Immature natural killer cell (primary cell): Measurements from ENCODE around the gene FBN1. TPM values are rescaled to one million over a fixed set of nuclear protein-coding genes. Genes with fewer than 3 reads are reported as not detected.

Experiments
- DNase-seq, 3 donors: peaks; one replicate each; pipeline ENCODE4 v3.0.0; 2022; ENCODE audit warnings: mixed read lengths in 1 of 3
- H3K27ac Mint-ChIP-seq, 6 donors: one replicate each; pipeline ENCODE4 v1.8.0; 2020; ENCODE audit warnings: mixed read lengths in 6 of 6, mild to moderate bottlenecking in 5 of 6, inconsistent platforms in 4 of 6, moderate library complexity in 3 of 6
- H3K27me3 Mint-ChIP-seq, 3 donors: one replicate each; pipeline ENCODE4 v1.8.0; 2020 to 2021; ENCODE audit warnings: low read depth in 3 of 3, mild to moderate bottlenecking in 3 of 3, mixed read lengths in 3 of 3, moderate library complexity in 3 of 3, inconsistent platforms in 1 of 3
- H3K36me3 Mint-ChIP-seq, 3 donors: one replicate each; pipeline ENCODE4 v1.8.0; 2020; ENCODE audit warnings: mixed read lengths in 3 of 3, inconsistent platforms in 2 of 3, mild to moderate bottlenecking in 2 of 3
- H3K4me1 Mint-ChIP-seq, 2 donors: one replicate each; pipeline ENCODE4 v1.8.0; 2020; ENCODE audit warnings: inconsistent platforms in 2 of 2, mild to moderate bottlenecking in 2 of 2, mixed read lengths in 2 of 2, moderate library complexity in 1 of 2
- H3K4me3 Mint-ChIP-seq, 5 donors: one replicate each; pipeline ENCODE4 v1.8.0; 2020; ENCODE audit warnings: mild to moderate bottlenecking in 5 of 5, mixed read lengths in 5 of 5, inconsistent platforms in 3 of 5, moderate library complexity in 3 of 5
- H3K9me3 Mint-ChIP-seq, 6 donors: one replicate each; pipeline ENCODE4 v1.8.0; 2020; ENCODE audit warnings: mild to moderate bottlenecking in 6 of 6, mixed read lengths in 6 of 6, inconsistent platforms in 4 of 6, moderate library complexity in 3 of 6
- polyA plus RNA-seq, 3 donors: library from polyadenylated mRNA; unstranded; fragments of 300-500 nt; fragmentation: Illumina TruSeq; gene quantifications; one replicate each; pipeline ENCODE4 v1.2.3, GENCODE V29; 2021

Gene FBN1
- polyA plus RNA-seq, 3 donors from 2014 or later: 0.22 TPM; not detected in 2

DNA sequence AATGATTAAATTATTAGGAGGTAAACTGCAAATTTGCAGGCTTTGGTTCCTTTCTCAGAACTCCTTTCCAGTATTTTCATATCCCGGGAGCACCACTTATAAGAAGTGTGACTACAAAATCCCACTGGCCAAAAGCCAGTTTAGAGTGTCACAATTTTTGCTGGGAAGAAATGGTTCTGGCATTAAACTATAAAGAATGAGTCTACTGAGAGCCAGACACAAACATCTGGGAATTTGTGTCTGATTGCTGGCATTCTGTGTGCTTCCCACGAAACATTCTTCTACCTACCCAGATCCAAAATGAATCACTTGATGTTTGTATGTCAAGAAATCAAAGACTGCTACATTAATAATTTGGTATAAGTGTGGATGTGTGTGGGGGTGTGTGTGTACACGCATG lies 231.5 kb downstream of the FBN1 start:
- H3K27me3 Mint-ChIP-seq: peaks cover 0 to 6% (median 2%) of the 10 kb centered on the region in 3 donors

DNA sequence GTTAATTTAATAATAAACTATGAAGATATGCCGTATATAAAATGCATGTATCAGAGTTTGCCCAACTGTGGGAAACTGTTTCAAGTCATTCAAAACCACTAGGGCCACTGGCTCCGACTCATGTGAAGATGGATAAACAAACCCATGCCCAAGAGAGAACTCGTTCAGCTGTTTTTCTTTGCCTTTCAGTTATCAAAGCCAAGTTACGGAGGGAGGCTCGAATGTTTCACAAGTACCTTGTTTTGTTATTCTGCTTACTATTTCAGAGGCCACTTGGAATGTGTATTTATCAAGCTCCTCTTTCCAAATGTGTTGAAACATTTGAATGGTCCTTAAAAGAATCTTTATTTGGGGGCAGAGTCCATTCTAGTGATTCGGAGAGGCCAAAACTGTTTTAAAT lies 232.2 kb downstream of the FBN1 start:
- H3K36me3 Mint-ChIP-seq: no peaks in the 10 kb centered on the region
- no peaks in the 10 kb centered on the region for H3K9me3 Mint-ChIP-seq
- no peak overlapping the region for H3K27ac Mint-ChIP-seq
- H3K4me1 Mint-ChIP-seq: no peaks in the 10 kb centered on the region
- H3K4me3 Mint-ChIP-seq: no peak overlapping the region
- H3K27me3 Mint-ChIP-seq: peaks cover 0 to 6% (median 2%) of the 10 kb centered on the region in 3 donors
- no peak for DNase-seq

More for the DNA sequence above, 231.5 kb downstream of the FBN1 start:
- H3K4me3 Mint-ChIP-seq: no peak overlapping the region
- no peaks in the 10 kb centered on the region for H3K4me1 Mint-ChIP-seq
- no peaks in the 10 kb centered on the region for H3K9me3 Mint-ChIP-seq
- no peaks in the 10 kb centered on the region for H3K36me3 Mint-ChIP-seq
- DNase-seq: no peak
- H3K27ac Mint-ChIP-seq: no peak overlapping the region

DNA sequence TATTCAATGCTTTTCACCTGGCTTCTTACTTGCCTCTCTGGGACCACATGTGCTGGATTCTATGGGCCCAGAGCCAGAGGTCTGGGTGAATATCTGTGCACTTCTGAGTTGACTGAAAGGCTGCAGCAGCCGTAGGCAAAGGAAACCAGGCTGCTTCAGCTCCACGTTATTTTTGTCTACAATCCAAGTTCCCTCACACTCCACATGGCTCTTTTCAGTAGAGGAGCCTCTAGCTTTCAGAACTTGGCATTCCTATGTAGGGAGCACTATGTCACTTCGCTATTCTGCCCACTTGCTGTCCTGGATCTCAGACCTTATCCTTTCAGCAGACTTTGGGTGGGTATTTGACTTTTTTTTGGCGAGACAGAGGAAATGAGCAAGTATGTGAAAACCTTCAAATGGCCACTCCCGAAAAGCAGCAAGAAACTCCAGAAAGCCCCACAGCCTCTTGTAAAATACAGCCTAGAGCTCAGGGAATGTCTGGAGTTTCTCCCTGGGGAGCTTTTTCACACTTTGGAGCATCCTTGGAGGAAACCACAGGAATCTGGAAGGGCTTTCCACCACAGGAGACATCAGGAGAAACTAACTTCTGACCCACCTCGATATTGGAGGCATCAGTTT lies 233.4 kb downstream of the FBN1 start:
- Mint-ChIP-seq H3K27ac (no peak overlapping the region), H3K9me3 (no peaks in the 10 kb centered on the region), H3K4me3 (no peak overlapping the region), H3K27me3 (peaks cover 0 to 6% (median 0%) of the 10 kb centered on the region in 3 donors), H3K36me3 (no peaks in the 10 kb centered on the region), H3K4me1 (no peaks in the 10 kb centered on the region)
- no peak for DNase-seq

DNA sequence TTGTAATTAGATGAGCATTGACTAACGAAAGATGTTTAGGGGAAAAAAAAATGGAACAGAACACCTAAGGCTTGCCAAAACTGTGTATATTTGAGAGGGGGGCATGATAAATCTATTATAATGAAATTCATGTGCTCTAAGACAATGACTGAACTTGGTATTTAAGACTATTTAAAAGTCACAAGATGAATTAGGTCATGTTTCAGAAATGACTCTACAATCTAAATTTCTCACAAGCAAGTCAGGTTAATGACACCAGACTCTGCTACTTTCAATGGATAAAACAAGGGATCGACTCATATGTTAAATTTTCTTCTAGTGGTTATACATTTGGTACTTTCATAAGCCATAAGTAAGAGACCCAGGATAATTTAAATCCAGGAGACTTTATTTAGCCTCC lies 235.9 kb downstream of the FBN1 start:
- Mint-ChIP-seq H3K27ac (no peak overlapping the region), H3K27me3 (peaks cover 0 to 4% (median 0%) of the 10 kb centered on the region in 3 donors), H3K4me3 (no peak overlapping the region), H3K4me1 (no peaks in the 10 kb centered on the region), H3K36me3 (no peaks in the 10 kb centered on the region), H3K9me3 (no peaks in the 10 kb centered on the region)
- DNase-seq: no peak

DNA sequence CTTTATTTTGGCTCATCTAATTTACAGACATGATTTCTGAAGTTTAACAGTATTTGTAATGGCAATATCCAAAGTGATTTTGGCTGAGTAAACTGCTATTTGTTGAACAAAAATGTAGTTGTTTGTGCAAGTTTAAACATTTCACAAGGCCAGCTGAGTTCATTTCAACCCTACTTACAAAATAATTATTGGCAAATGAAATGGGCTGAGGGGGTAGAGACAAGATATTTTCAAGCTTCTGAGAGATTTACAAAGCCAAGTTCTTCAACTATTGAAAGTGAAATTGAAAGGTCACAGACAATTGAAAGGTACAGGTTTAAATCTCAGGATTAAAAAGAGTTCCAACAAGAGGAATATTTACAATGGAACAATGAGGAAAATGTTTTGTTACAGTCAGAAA lies 237.2 kb downstream of the FBN1 start:
- no peak overlapping the region for H3K4me3 Mint-ChIP-seq
- no peaks in the 10 kb centered on the region for H3K36me3 Mint-ChIP-seq
- H3K4me1 Mint-ChIP-seq: no peaks in the 10 kb centered on the region
- peaks cover 0 to 4% (median 0%) of the 10 kb centered on the region in 3 donors for H3K27me3 Mint-ChIP-seq
- H3K27ac Mint-ChIP-seq: no peak overlapping the region
- no peak for DNase-seq
- no peaks in the 10 kb centered on the region for H3K9me3 Mint-ChIP-seq

DNA sequence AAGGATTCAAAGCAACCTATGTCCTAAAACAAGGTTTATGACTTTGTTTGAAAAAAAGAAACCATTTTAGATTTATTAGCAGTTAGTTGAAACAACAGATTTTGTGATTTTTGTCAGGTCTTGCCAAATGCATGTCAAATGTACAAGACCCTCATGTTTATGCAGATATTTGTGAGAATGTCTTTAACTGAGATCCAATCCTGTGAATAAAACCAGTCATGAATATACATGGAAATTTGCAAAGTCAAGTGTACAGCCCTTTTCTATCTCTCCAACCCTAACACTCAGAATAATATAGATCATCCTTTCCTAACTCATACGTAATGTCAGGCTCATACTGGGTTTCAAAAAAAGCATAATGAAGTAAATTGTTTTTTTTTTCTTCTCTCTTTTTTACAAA lies 237.9 kb downstream of the FBN1 start:
- Mint-ChIP-seq H3K4me1 (no peaks in the 10 kb centered on the region), H3K4me3 (no peak overlapping the region), H3K9me3 (no peaks in the 10 kb centered on the region), H3K27me3 (peaks cover 0 to 4% (median 0%) of the 10 kb centered on the region in 3 donors), H3K27ac (no peak overlapping the region), H3K36me3 (no peaks in the 10 kb centered on the region)
- no peak for DNase-seq

DNA sequence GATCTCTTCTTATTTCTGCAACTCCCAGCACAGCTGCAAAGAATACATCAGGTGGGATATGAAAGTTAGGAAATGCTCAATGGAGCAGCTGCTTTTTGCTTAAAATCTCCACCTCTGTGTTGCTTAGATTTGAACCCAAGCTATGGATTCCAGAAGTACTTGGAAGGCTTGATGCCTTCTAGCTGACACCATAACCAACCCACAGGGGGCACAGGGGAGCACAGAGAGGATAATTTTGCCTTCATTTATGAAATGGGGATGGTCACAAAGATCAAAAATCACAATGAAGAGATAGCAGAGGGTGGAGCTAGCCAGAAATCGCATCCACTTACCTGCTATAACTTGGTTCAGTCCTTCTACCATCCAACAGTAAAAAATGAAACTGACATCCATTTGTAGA lies 238.6 kb downstream of the FBN1 start:
- H3K4me1 Mint-ChIP-seq: no peaks in the 10 kb centered on the region
- H3K27ac Mint-ChIP-seq: no peak overlapping the region

GRCh38 chr15:48406266-48406891 lies 239.1 kb downstream of the FBN1 start:
- Mint-ChIP-seq H3K4me1 (no peaks in the 10 kb centered on the region), H3K36me3 (no peaks in the 10 kb centered on the region), H3K27ac (no peak overlapping the region), H3K9me3 (no peaks in the 10 kb centered on the region), H3K27me3 (peaks cover 0 to 4% (median 0%) of the 10 kb centered on the region in 3 donors), H3K4me3 (no peak overlapping the region)
- no peak for DNase-seq

More for the DNA sequence above, 238.6 kb downstream of the FBN1 start:
- Mint-ChIP-seq H3K9me3 (no peaks in the 10 kb centered on the region), H3K4me3 (no peak overlapping the region), H3K27me3 (peaks cover 0 to 4% (median 0%) of the 10 kb centered on the region in 3 donors), H3K36me3 (no peaks in the 10 kb centered on the region)
- no peak for DNase-seq

GRCh38 chr15:48402427-48403177 lies 242.9 kb downstream of the FBN1 start:
- H3K4me3 Mint-ChIP-seq: no peak overlapping the region
- H3K4me1 Mint-ChIP-seq: no peaks in the 10 kb centered on the region
- H3K27me3 Mint-ChIP-seq: peaks cover 0 to 15% (median 0%) of the 10 kb centered on the region in 3 donors
- H3K36me3 Mint-ChIP-seq: no peaks in the 10 kb centered on the region
- H3K27ac Mint-ChIP-seq: no peak overlapping the region
- no peak for DNase-seq
- H3K9me3 Mint-ChIP-seq: no peaks in the 10 kb centered on the region

GRCh38 chr15:48400086-48400485 lies 245.4 kb downstream of the FBN1 start:
- Mint-ChIP-seq H3K36me3 (no peaks in the 10 kb centered on the region), H3K27ac (no peak overlapping the region), H3K27me3 (peaks cover 0 to 11% (median 0%) of the 10 kb centered on the region in 3 donors), H3K9me3 (no peaks in the 10 kb centered on the region), H3K4me1 (no peaks in the 10 kb centered on the region), H3K4me3 (no peak overlapping the region)
- no peak for DNase-seq

GRCh38 chr15:48397841-48398240 lies 247.7 kb downstream of the FBN1 start:
- H3K4me3 Mint-ChIP-seq: no peak overlapping the region
- no peak for DNase-seq
- no peaks in the 10 kb centered on the region for H3K9me3 Mint-ChIP-seq
- H3K4me1 Mint-ChIP-seq: no peaks in the 10 kb centered on the region
- no peaks in the 10 kb centered on the region for H3K36me3 Mint-ChIP-seq
- H3K27me3 Mint-ChIP-seq: peaks cover 0 to 11% (median 0%) of the 10 kb centered on the region in 3 donors
- no peak overlapping the region for H3K27ac Mint-ChIP-seq

GRCh38 chr15:48396020-48396419 lies 249.5 kb downstream of the FBN1 start:
- Mint-ChIP-seq H3K27me3 (peaks cover 0 to 10% (median 0%) of the 10 kb centered on the region in 3 donors), H3K4me3 (no peak overlapping the region), H3K9me3 (no peaks in the 10 kb centered on the region), H3K36me3 (no peaks in the 10 kb centered on the region), H3K4me1 (no peaks in the 10 kb centered on the region), H3K27ac (no peak overlapping the region)
- no peak for DNase-seq

- H3K9me3 Mint-ChIP-seq: no peaks in the 10 kb centered on the region
- no peak overlapping the region for H3K27ac Mint-ChIP-seq
- no peak for DNase-seq
- no peaks in the 10 kb centered on the region for H3K4me1 Mint-ChIP-seq
- no peaks in the 10 kb centered on the region for H3K36me3 Mint-ChIP-seq
- H3K27me3 Mint-ChIP-seq: peaks cover 0 to 8% (median 0%) of the 10 kb centered on the region in 3 donors
- no peak overlapping the region for H3K4me3 Mint-ChIP-seq
Measured at GRCh38 chr15:48395521-48396011, 249.9 kb downstream of the FBN1 start.

DNA sequence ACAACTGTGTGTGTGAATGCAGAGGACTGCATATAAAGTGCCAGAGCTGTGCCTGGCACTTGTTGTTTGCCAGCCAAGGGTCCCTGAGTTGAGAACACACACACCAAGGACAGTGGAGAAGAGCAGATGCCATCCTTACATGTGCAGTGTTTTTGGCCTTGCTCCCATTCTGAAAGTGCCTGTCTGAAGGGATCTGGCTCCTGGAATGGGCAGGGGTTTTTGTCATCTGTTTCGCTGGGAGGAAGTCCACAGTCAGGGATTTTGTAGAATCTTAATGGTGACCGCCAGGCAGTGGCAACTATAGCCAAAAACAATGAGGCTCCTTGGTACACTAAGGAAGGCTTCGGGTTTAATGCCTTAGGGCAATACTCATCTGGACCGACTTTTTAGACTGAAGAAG lies 250.5 kb downstream of the FBN1 start:
- Mint-ChIP-seq H3K9me3 (no peaks in the 10 kb centered on the region), H3K27me3 (peaks cover 0 to 8% (median 0%) of the 10 kb centered on the region in 3 donors), H3K4me1 (no peaks in the 10 kb centered on the region), H3K27ac (no peak overlapping the region), H3K36me3 (no peaks in the 10 kb centered on the region), H3K4me3 (no peak overlapping the region)
- no peak for DNase-seq
